ENCODE measurements around the gene SNX27. TPM values are rescaled to one million over a fixed set of nuclear protein-coding genes. Genes with fewer than 3 reads are reported as not detected.

Gene SNX27
- total and polyA plus RNA-seq, 2 donors (not counting 3 experiments of a cell fraction or from before 2014, with no cell fraction given), result 8.1 to 24.9 TPM

- no peak overlapping the region for H3K27ac ChIP-seq (ENCODE audit: insufficient read depth, low read depth, low read length)
- H3K79me2 ChIP-seq (ENCODE audit: control insufficient read depth, insufficient read depth, low read length), result no peaks in the 10 kb centered on the region
- no peak overlapping the region for H3K9ac ChIP-seq (replicated peaks; ENCODE audit: extremely low read depth, insufficient read depth, low read length)
- intact Hi-C loops (cut with micrococcal nuclease), result no loop called here
- H3K4me1 ChIP-seq (ENCODE audit: control insufficient read depth, extremely low read depth, insufficient read depth, low read length), result no peaks in the 10 kb centered on the region
- H3K9me1 ChIP-seq (replicated peaks; ENCODE audit: control insufficient read depth, extremely low read depth, insufficient read depth, low read length), result no peaks in the 10 kb centered on the region
- DNase-seq (ENCODE audit: low read depth, low spot score) (no peak), FAIRE-seq (no peak)
- H3K4me3 ChIP-seq (replicated peaks in 1 of 3; ENCODE audit: insufficient read depth in 1 of 3, low read depth in 1 of 3, low read length in 3 of 3), result no peak overlapping the region
- H3K9me3 ChIP-seq (replicated peaks; ENCODE audit: control insufficient read depth, insufficient read depth, low read length), result no peaks in the 10 kb centered on the region
- H2AFZ ChIP-seq (ENCODE audit: low read depth, low read length), result no peak overlapping the region
- H3K36me3 ChIP-seq (ENCODE audit: control insufficient read depth in 2 of 2, extremely low read depth in 1 of 2, insufficient read depth in 2 of 2, low read length in 2 of 2), result no peaks in the 10 kb centered on the region
- BruUV-seq (replicated peaks), result no TSS peak
- TF ChIP-seq POLR2A (IDR thresholded peaks at IDR 0.05; ENCODE audit: low read depth, low read length) (no peak), EZH2 (IDR thresholded peaks at IDR 0.05; ENCODE audit: borderline replicate concordance, low read depth, low read length, severe bottlenecking) (no peak), GATA2 (IDR thresholded peaks at IDR 0.05; ENCODE audit: insufficient read depth, insufficient read length, low read depth, low read length) (no peak), POLR2AphosphoS5 (IDR thresholded peaks at IDR 0.05; ENCODE audit: insufficient read depth, low read depth, low read length) (no peak), MYC (IDR thresholded peaks at IDR 0.05; ENCODE audit: low read depth, low read length) (no peak), CTCF (IDR thresholded peaks at IDR 0.05; ENCODE audit: extremely low read depth in 1 of 2, insufficient read depth in 1 of 2, low read depth in 1 of 2, low read length in 2 of 2) (no peak)
- dilution Hi-C loops (cut with MboI; ENCODE audit: extremely low pct_ligation_motif_present, low sequenced_read_pairs), result no loop called here
- POLR2A ChIA-PET, result no interaction called here
- peaks cover 48% of the 10 kb centered on the region in 2 experiments for H3K27me3 ChIP-seq (ENCODE audit: control insufficient read depth in 2 of 2, insufficient read depth in 2 of 2, low read length in 2 of 2)
- no peak overlapping the region for H3K4me2 ChIP-seq (ENCODE audit: insufficient read depth, low read length)
- no peaks in the 10 kb centered on the region for H4K20me1 ChIP-seq (replicated peaks; ENCODE audit: control insufficient read depth, extremely low read depth, insufficient read depth, low read length)
- CTCF ChIA-PET, result interaction anchor here (2.1 kb wide), 1 partner anchor 15 kb away, joined by 6 read pairs; no protein-coding TSS in a partner anchor
Observed at GRCh38 chr1:151716405-151716762, 104.5 kb downstream of the SNX27 start.

Data from endothelial cell of umbilical vein (primary cell).